ENCODE measurements around the gene CCL16.
"Not testable (repeated sequence)": the region's sequence is repeated elsewhere in the genome, so short reads cannot be mapped to it uniquely, and the experiment has no call there.

CCL16 gene

DNA sequence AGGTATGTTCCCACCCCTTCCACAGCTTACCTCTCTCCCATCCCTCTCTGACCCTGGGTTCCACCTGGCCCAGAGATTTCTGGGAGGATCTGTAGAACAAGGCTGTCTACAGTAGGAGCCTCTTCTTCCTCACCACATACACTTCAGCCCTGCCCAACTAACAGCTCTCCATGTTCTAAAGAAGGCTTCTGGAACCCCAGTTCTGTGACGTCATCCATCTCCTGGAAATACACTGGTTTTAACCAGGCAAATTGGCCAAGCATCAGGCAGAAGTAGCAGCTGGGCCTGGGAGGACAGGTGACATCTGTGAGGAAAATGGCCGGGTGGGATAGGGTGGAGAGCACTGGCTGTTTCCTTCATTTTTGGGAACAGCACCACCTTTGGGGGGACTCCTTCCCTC lies 37.8 kb downstream of the CCL16 start, which contains the start of gene LYZL6:
Gene LYZL6 (minus strand): TSS at position 177 of the 400 bp plus-strand sequence. CDS start 4,357 bp downstream, outside the sequence.
- in situ Hi-C loops (cut with MboI; ENCODE audit: low sequenced_read_pairs), result no loop called here

DNA sequence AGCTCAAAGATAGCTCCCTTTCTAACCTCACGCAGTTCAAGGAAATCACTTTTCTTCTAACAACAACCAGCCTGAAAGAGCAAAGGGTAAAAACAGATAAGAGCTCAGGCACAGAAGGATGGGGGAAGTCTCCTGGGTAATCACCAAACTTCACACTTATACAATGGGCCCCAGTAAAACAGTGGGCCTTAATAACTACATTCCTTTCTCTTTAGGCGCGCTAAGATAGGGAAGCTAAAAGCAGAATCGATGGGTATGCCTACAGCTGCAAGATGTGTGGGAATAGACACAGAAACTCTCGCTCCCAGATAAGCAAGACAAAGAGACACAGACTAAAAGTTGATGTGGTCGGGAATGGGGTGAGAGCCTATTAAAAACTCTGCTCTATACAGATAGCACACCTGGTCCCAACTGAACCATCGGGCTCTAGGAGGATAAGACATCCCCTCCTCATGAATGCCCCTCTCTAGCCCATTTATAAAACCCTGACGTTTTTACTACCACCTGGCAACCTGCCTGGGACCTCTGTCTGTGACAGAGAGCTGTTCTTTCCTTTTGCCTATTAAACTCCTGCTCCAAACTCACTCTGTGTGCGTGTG lies 38.6 kb downstream of the CCL16 start:
- in situ Hi-C loops (cut with MboI; ENCODE audit: low sequenced_read_pairs), result no loop called here

DNA sequence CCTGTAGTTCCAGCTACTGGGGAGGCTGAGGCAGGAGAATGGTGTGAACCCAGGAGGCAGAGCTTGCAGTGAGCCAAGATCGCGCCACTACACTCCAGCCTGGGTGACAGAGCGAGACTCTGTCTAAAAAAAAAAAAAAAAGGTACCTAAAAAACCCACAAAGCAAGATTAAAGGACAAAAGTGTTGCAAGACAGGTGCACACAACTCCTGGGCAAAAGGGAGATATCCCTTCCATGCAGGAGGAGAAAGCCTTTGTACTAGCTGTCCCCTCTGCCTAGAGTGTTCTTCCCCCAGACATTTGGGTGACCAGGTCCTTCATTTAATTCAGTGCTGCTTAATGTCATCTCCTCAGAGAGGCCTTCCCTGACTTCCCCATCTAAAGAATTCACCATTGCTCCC lies 42.8 kb downstream of the CCL16 start:
- in situ Hi-C loops (cut with MboI; ENCODE audit: low sequenced_read_pairs), result not testable (repeated sequence)

GRCh38 chr17:35936063-35936462 lies 45.2 kb downstream of the CCL16 start:
- in situ Hi-C loops (cut with MboI; ENCODE audit: low sequenced_read_pairs), result no loop called here

GRCh38 chr17:35934760-35935159 lies 46.5 kb downstream of the CCL16 start:
- in situ Hi-C loops (cut with MboI; ENCODE audit: low sequenced_read_pairs), result no loop called here

- in situ Hi-C loops (cut with MboI; ENCODE audit: low sequenced_read_pairs), result no loop called here
Measured at GRCh38 chr17:35932586-35932985, 48.7 kb downstream of the CCL16 start.

DNA sequence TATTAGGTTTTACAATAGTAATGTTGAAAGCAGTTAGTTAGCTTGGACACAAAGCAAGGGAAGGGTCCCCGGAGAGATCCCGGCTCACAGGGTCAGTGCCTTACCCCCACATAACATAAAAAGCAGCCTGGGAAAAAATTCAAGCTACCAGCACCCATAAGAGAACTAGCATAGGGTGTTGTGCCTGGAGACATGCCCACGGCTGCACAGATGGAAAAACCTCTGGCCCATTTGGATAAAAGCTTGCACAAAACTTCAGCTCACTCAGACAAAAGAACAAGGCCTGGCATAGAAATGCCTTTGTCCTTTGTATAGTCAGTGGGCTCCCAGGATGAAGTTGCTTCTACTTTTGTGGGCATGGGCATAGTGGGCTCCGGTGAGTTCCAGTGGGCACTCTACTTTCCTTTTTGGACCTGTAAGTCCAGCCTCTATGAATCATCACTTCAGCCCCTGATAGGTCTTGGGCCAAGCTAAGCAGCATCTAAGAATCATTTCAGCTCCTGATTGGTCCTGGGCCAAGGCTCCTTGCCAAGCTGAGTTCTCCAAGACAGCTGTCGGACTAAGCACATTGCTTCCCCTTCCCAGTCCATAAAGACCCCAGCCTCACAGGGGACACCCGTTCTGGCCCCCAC lies 49.4 kb downstream of the CCL16 start:
- in situ Hi-C loops (cut with MboI; ENCODE audit: low sequenced_read_pairs), result no loop called here

DNA sequence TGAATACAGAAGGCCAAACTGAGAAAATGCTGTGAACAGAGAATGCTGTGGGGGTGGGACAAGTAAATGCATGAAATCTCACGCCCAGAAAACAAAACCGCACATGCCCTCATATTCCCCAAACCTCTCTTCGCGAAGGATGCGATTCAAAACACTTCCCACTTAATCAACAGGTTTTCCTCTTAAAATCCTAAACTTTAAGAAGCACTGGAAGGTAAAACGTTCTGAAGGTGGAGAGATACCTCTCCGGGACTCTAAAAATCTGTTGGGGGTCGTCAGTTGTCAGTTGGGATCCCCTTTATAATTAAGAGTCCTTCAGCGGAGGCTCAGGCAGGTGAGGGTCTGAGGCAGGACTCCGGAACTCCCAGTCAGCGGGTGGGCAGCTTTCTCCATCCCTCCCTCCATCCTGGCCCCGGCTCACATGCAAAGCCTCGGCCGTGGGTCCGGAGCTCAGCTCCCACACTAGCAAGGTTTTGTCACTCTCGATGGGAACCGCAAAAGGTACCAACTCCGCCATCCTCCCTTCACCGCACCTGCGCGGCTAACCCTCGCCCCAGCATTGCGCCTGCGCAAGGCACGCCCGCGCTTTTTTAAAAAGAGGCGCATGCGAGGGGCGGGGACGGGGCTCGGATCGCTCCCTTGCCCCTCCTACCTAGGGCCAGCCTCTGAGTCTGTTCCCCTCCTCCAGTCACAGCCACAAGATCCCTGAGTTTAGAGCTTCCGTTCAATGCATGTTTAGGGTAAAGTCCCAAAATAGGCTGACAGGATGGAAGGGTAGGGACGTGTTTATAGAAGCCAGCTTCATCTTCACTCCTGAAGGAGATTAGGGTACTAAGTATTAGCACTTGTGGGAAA lies 50.9 kb downstream of the CCL16 start, which contains the start of gene RDM1:
Gene RDM1 (minus strand): TSS at position 563 of the 855 bp plus-strand sequence. CDS start 46 bp downstream, at position 517.
- in situ Hi-C loops (cut with MboI; ENCODE audit: low sequenced_read_pairs), result no loop called here

DNA sequence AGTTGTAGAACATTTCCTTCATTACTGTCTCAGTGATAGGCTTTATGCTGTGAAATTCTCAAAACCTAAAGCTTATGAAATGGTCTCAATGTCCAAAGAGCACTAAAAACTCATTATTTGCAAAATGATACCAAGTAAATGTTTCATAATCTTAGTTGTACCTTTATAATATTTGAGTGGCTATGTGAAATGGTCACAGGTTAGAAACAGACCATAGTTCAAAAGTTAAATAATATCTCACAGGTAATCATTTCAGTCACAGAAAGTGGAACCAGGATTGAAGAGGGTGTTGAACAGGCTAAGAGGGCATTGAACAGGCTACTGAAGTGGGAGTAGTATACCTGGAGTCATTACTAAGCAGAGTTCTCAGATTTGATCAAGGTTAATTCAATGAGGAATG lies 53.6 kb downstream of the CCL16 start:
- in situ Hi-C loops (cut with MboI; ENCODE audit: low sequenced_read_pairs), result no loop called here

Data from HL-60/S4 treated with phorbol 12-myristate 13-acetate at 8.2 ng/mL for 4 days and 3 days (cell line).